A673 (cell line): ENCODE results near the gene ZNHIT6. TPM values are rescaled to one million over a fixed set of nuclear protein-coding genes. Genes with fewer than 3 reads are reported as not detected.

Experiments
- BruUV-seq: library from RNA; stranded (reverse); fragments of 400-500 nt; replicated peaks from 2 replicates; lab custom pipeline; 2021; lab: Mats Ljungman, UMichigan
- CTCF ChIA-PET: fragments of 300-600 bp; sonication (Branson Sonifier 250); formaldehyde crosslinking; loops from one replicate; lab custom pipeline; 2022; ENCODE audit warnings: antibody characterized with exemption; lab: Charles Lee
- POLR2A ChIA-PET: fragments of 300-600 bp; sonication (Branson Sonifier 250); formaldehyde crosslinking; loops from one replicate; lab custom pipeline; 2022; ENCODE audit warnings: antibody characterized with exemption; ENCODE audit not compliant: low non-redundant PET; lab: Charles Lee
- DNase-seq: peaks from one replicate; pipeline ENCODE4 v3.0.0-alpha.2; 2015; ENCODE audit warnings: low spot score
- H3K27ac ChIP-seq: fragments of 200-600 bp; sonication (generic); 2 replicates; pipeline ENCODE4 v1.5.1; 2016; ENCODE audit warnings: mixed run types, low read depth, mild to moderate bottlenecking, mixed read lengths, antibody characterized with exemption, low read length; ENCODE audit not compliant: poor library complexity, severe bottlenecking
- H3K27me3 ChIP-seq: fragments of 200-600 bp; sonication (generic); replicated peaks from 2 replicates; pipeline ENCODE4 v1.6.1; 2017; ENCODE audit warnings: mixed run types, low read depth, mild to moderate bottlenecking, mixed read lengths, antibody characterized with exemption, low read length; ENCODE audit not compliant: insufficient read depth, poor library complexity
- H3K36me3 ChIP-seq: fragments of 200-600 bp; sonication (generic); 2 replicates; pipeline ENCODE4 v1.6.1; 2016; ENCODE audit warnings: mixed run types, mild to moderate bottlenecking, mixed read lengths, antibody characterized with exemption, low read length; ENCODE audit not compliant: insufficient read depth, poor library complexity, severe bottlenecking
- H3K4me1 ChIP-seq: fragments of 200-600 bp; sonication (generic); 2 replicates; pipeline ENCODE4 v1.6.1; 2017; ENCODE audit warnings: mixed run types, mild to moderate bottlenecking, mixed read lengths, antibody characterized with exemption, low read length; ENCODE audit not compliant: insufficient read depth, poor library complexity, severe bottlenecking
- H3K4me3 ChIP-seq: fragments of 200-600 bp; sonication (generic); 2 replicates; pipeline ENCODE4 v1.5.1; 2016; ENCODE audit warnings: low read depth, mixed run types, mild to moderate bottlenecking, mixed read lengths, low read length; ENCODE audit not compliant: poor library complexity, severe bottlenecking
- H3K9me3 ChIP-seq: fragments of 200-600 bp; sonication (generic); 2 replicates; pipeline ENCODE4 v1.6.1; 2016; ENCODE audit warnings: mixed run types, low read depth, mild to moderate bottlenecking, mixed read lengths, antibody characterized with exemption, low read length; ENCODE audit not compliant: poor library complexity, severe bottlenecking
- CTCF ChIP-seq: fragments of 300-800, 200-600 bp; sonication (generic); conservative IDR thresholded peaks from 2 replicates; pipeline ENCODE4 v1.5.1; 2017; ENCODE audit warnings: low read depth, mild to moderate bottlenecking, antibody characterized with exemption, low read length, moderate library complexity, mixed read lengths
- EZH2 ChIP-seq: fragments of 200-600 bp; sonication (generic); IDR thresholded peaks from 2 replicates; pipeline ENCODE4 v1.6.1; 2017; ENCODE audit warnings: borderline replicate concordance, low read depth, mild to moderate bottlenecking, mixed read lengths, antibody characterized with exemption, low read length; ENCODE audit not compliant: poor library complexity, severe bottlenecking
- intact Hi-C: fragments of 100-400 bp; cut with micrococcal nuclease; formaldehyde crosslinking; loops from one replicate; pipeline ENCODE4 v1.10.0; 2022; ENCODE audit not compliant: unreplicated experiment
- total RNA-seq: library from RNA; stranded (reverse); gene quantifications from 2 replicates; pipeline ENCODE4 v1.2.3, GENCODE V29; 2021

Gene ZNHIT6
- total RNA-seq, 1 experiment from 2014 or later: 37.6 TPM

- Histone ChIP-seq H3K9me3 (no peaks in the 10 kb centered on the region), H3K36me3 (no peaks in the 10 kb centered on the region), H3K4me1 (peaks cover 11% of the 10 kb centered on the region), H3K27me3 (no peaks in the 10 kb centered on the region), H3K27ac (no peak overlapping the region), H3K4me3 (no peak overlapping the region)
- peak; percentile 78 for DNase-seq
- POLR2A ChIA-PET: no interaction called here
- intact Hi-C loops: loop anchor here (10.0 kb wide), 1 partner anchor 407 kb away; no protein-coding TSS in a partner anchor
- CTCF ChIA-PET: interaction anchor here (1.7 kb wide), 1 partner anchor 85 kb away, joined by 7 read pairs; no protein-coding TSS in a partner anchor
- TF ChIP-seq CTCF (no peak), EZH2 (no peak)
- no TSS peak for BruUV-seq
These were observed 100.9 kb downstream of the ZNHIT6 start for GRCh38 chr1:85607126-85607920.

GRCh38 chr1:85606414-85606800, 101.8 kb downstream of the ZNHIT6 start:
- no peak overlapping the region for H3K27ac ChIP-seq
- ChIA-PET POLR2A (interaction anchor here (0.7 kb wide), 1 partner anchor 25 kb away, joined by 3 read pairs; no protein-coding TSS in a partner anchor), CTCF (interaction anchor here (0.6 to 1.7 kb wide), 2 partner anchors 22 to 86 kb away, joined by 3 to 7 read pairs; no protein-coding TSS in a partner anchor)
- H3K9me3 ChIP-seq: no peaks in the 10 kb centered on the region
- intact Hi-C loops: loop anchor here (10.0 kb wide), 1 partner anchor 408 kb away; no protein-coding TSS in a partner anchor
- BruUV-seq: no TSS peak
- peaks cover 11% of the 10 kb centered on the region for H3K4me1 ChIP-seq
- TF ChIP-seq CTCF (no peak), EZH2 (no peak)
- H3K27me3 ChIP-seq: no peaks in the 10 kb centered on the region
- no peak for DNase-seq
- H3K36me3 ChIP-seq: no peaks in the 10 kb centered on the region
- no peak overlapping the region for H3K4me3 ChIP-seq

GRCh38 chr1:85605484-85606413, 102.5 kb downstream of the ZNHIT6 start:
- DNase-seq: peak; percentile 33
- H3K27me3 ChIP-seq: no peaks in the 10 kb centered on the region
- no peak overlapping the region for H3K4me3 ChIP-seq
- H3K9me3 ChIP-seq: no peaks in the 10 kb centered on the region
- TF ChIP-seq CTCF: peak; percentile 54
- TF ChIP-seq EZH2: no peak
- H3K27ac ChIP-seq: no peak overlapping the region
- ChIA-PET POLR2A (interaction anchor here (0.7 kb wide), 1 partner anchor 25 kb away, joined by 3 read pairs; no protein-coding TSS in a partner anchor), CTCF (interaction anchor here (0.6 to 1.7 kb wide), 2 partner anchors 23 to 87 kb away, joined by 3 to 7 read pairs; no protein-coding TSS in a partner anchor)
- peaks cover 11% of the 10 kb centered on the region for H3K4me1 ChIP-seq
- intact Hi-C loops: loop anchor here (10.0 kb wide), 1 partner anchor 409 kb away; no protein-coding TSS in a partner anchor
- H3K36me3 ChIP-seq: no peaks in the 10 kb centered on the region
- no TSS peak for BruUV-seq
